Measurements from ENCODE around the gene EEA1.

Gene EEA1

GRCh38 chr12:92938638-92939037, 9.5 kb upstream of the EEA1 start:
- no peak for DNase-seq (ENCODE audit: low read depth in 3 of 3)

- DNase-seq (ENCODE audit: low read depth in 3 of 3), result no peak
These were observed 8.9 kb upstream of the EEA1 start for GRCh38 chr12:92938018-92938417.

GRCh38 chr12:92933606-92934005, 4.5 kb upstream of the EEA1 start:
- no peak for DNase-seq (ENCODE audit: low read depth in 3 of 3)

GRCh38 chr12:92930421-92930820, 1.3 kb upstream of the EEA1 start:
- DNase-seq (ENCODE audit: low read depth in 3 of 3), result no peak

GRCh38 chr12:92929983-92930382, 888 bp upstream of the EEA1 start:
- no peak for DNase-seq (ENCODE audit: low read depth in 3 of 3)

GRCh38 chr12:92928421-92928961, 604 bp downstream of the EEA1 start:
- DNase-seq (ENCODE audit: low read depth in 3 of 3), result peak; percentile 33 to 61 (median 49)

GRCh38 chr12:92927436-92928281, 1.4 kb downstream of the EEA1 start:
- DNase-seq (ENCODE audit: low read depth in 3 of 3), result no peak

- DNase-seq (ENCODE audit: low read depth in 3 of 3), result peak; percentile 38 to 54 (median 50)
These were observed 2.0 kb downstream of the EEA1 start for GRCh38 chr12:92927055-92927435.

- no peak for DNase-seq (ENCODE audit: low read depth in 3 of 3)
These were observed 2.5 kb downstream of the EEA1 start for GRCh38 chr12:92926549-92926948.

- no peak for DNase-seq (ENCODE audit: low read depth in 3 of 3)
These were observed 7.2 kb downstream of the EEA1 start for GRCh38 chr12:92921877-92922276.

GRCh38 chr12:92915365-92915764, 13.7 kb downstream of the EEA1 start:
- DNase-seq (ENCODE audit: low read depth in 3 of 3), result no peak

GRCh38 chr12:92914170-92914569, 14.9 kb downstream of the EEA1 start:
- no peak for DNase-seq (ENCODE audit: low read depth in 3 of 3)

GRCh38 chr12:92912672-92913071, 16.4 kb downstream of the EEA1 start:
- DNase-seq (ENCODE audit: low read depth in 3 of 3), result no peak

- DNase-seq (ENCODE audit: low read depth in 3 of 3), result no peak
These were observed 17.0 kb downstream of the EEA1 start for GRCh38 chr12:92912052-92912451.

GRCh38 chr12:92911339-92911738, 17.8 kb downstream of the EEA1 start:
- no peak for DNase-seq (ENCODE audit: low read depth in 3 of 3)

GRCh38 chr12:92908108-92908507, 21.0 kb downstream of the EEA1 start:
- no peak for DNase-seq (ENCODE audit: low read depth in 3 of 3)

- no peak for DNase-seq (ENCODE audit: low read depth in 3 of 3)
These were observed 23.1 kb downstream of the EEA1 start for GRCh38 chr12:92905811-92906554.

GRCh38 chr12:92905258-92905810, 23.8 kb downstream of the EEA1 start:
- DNase-seq (ENCODE audit: low read depth in 3 of 3), result no peak

GRCh38 chr12:92900941-92901340, 28.2 kb downstream of the EEA1 start:
- DNase-seq (ENCODE audit: low read depth in 3 of 3), result no peak

GRCh38 chr12:92899386-92900001, 29.6 kb downstream of the EEA1 start:
- DNase-seq (ENCODE audit: low read depth in 3 of 3), result no peak

GRCh38 chr12:92898755-92899154, 30.3 kb downstream of the EEA1 start:
- no peak for DNase-seq (ENCODE audit: low read depth in 3 of 3)

- no peak for DNase-seq (ENCODE audit: low read depth in 3 of 3)
These were observed 31.3 kb downstream of the EEA1 start for GRCh38 chr12:92897844-92898243.

Measured in stimulated activated CD4-positive, alpha-beta T cell treated with anti-CD3 and anti-CD28 coated beads, TNF-alpha, amount 100 ng/mL, for 24 hours (primary cell).